ENCODE results near the gene DPP10.

Gene DPP10

GRCh38 chr2:115738111-115738510, 1295.7 kb downstream of the DPP10 start:
- no peak for DNase-seq (ENCODE audit: low spot score)

GRCh38 chr2:115739574-115739973, 1297.1 kb downstream of the DPP10 start:
- DNase-seq (ENCODE audit: low spot score) = no peak

- DNase-seq (ENCODE audit: low spot score) = no peak
These were observed 1303.7 kb downstream of the DPP10 start for GRCh38 chr2:115746151-115746550.

GRCh38 chr2:115757286-115757685, 1314.8 kb downstream of the DPP10 start:
- no peak for DNase-seq (ENCODE audit: low spot score)

GRCh38 chr2:115763601-115764000, 1321.2 kb downstream of the DPP10 start:
- DNase-seq (ENCODE audit: low spot score) = peak; percentile 2

GRCh38 chr2:115771516-115771915, 1329.1 kb downstream of the DPP10 start:
- no peak for DNase-seq (ENCODE audit: low spot score)

GRCh38 chr2:115774361-115774760, 1331.9 kb downstream of the DPP10 start:
- no peak for DNase-seq (ENCODE audit: low spot score)

- no peak for DNase-seq (ENCODE audit: low spot score)
These were observed 1336.7 kb downstream of the DPP10 start for GRCh38 chr2:115779085-115779632.

GRCh38 chr2:115782286-115782685, 1339.8 kb downstream of the DPP10 start:
- DNase-seq (ENCODE audit: low spot score) = peak; percentile 1

GRCh38 chr2:115796078-115796477, 1353.6 kb downstream of the DPP10 start:
- no peak for DNase-seq (ENCODE audit: low spot score)

- peak; percentile 40 for DNase-seq (ENCODE audit: low spot score)
These were observed 1364.8 kb downstream of the DPP10 start for GRCh38 chr2:115807276-115807675.

- no peak for DNase-seq (ENCODE audit: low spot score)
These were observed 1383.5 kb downstream of the DPP10 start for GRCh38 chr2:115825912-115826311.

GRCh38 chr2:115833196-115833595, 1390.8 kb downstream of the DPP10 start:
- no peak for DNase-seq (ENCODE audit: low spot score)

GRCh38 chr2:115838539-115838938, 1396.1 kb downstream of the DPP10 start:
- DNase-seq (ENCODE audit: low spot score) = no peak

GRCh38 chr2:115842306-115842705, 1399.9 kb downstream of the DPP10 start:
- no peak for DNase-seq (ENCODE audit: low spot score)

GRCh38 chr2:115848192-115848591, 1405.8 kb downstream of the DPP10 start:
- DNase-seq (ENCODE audit: low spot score) = no peak

- DNase-seq (ENCODE audit: low spot score) = no peak
These were observed 1424.6 kb downstream of the DPP10 start for GRCh38 chr2:115867024-115867423.

- DNase-seq (ENCODE audit: low spot score) = no peak
These were observed 1432.0 kb downstream of the DPP10 start for GRCh38 chr2:115874427-115874826.

- DNase-seq (ENCODE audit: low spot score) = no peak
These were observed 1438.1 kb downstream of the DPP10 start for GRCh38 chr2:115880558-115880957.

- no peak for DNase-seq (ENCODE audit: low spot score)
These were observed 1444.9 kb downstream of the DPP10 start for GRCh38 chr2:115887209-115887776.

Measured in COLO829 (cell line).